OCI-M1 (cell line): ENCODE measurements around the gene LIPC.

Experiments
- DNase-seq: peaks from one replicate; lab custom pipeline; 2025; lab: John Stamatoyannopoulos, UW

LIPC gene

DNA sequence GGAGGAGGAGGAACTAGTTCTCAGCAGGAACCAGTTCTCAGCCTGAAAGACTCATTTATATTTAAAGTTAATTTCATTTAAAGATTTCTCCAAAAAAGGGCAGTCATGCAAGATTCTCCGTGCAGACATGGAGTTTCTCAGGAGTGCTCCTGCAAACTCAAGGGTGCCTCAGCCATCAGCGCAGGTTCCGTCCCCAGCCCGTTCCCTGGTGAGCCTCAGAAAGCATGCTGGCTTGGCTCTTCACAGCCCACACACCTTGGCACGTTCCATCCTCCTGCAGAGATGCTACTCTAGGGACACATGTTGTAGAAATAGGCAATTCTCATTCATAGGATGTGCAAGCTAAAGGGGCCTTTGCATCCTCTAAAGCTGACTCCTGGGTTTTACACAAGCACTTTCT, 123.0 kb downstream of the LIPC start:
- no peak for DNase-seq

DNA sequence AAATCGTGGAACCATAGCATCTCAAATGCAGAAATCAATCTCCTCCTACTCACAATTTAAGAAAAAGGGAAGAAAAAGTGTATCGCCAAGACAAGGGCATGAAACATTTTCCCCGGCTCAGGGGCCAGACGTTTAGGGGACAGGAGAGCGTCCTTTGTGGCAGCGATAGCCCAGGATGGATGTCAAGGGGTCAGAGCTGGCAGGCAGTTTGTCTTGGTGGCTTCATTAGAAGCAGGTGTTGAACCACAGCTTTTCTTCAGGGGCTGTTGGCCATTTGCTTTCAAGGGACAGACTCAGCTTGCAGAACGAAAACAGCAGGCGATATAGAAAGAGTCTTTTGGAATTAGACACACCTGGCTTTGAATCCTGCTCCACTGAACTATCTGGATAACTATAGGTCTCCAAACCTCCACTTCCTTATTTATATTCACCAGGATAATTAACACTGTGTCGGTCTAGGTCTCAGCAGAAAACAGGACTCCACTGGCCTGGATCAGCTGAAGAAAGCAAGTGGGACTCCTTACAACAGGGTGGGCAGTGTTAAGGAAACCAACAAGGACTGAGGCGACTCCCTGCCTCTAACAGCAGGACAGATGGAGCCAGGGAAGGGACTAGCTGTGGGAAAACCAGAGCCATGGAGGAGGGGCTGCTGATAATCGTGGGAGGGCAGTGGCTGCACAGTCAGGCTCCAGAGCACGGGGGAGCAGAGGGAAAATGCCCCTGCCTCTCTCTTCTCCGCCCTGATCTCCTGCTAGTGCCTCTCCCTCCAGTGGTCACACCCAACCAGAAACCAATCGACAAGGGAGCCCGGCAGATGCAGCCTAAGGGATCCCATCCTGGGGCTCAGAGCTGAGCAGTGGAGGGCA, 123.6 kb downstream of the LIPC start:
- no peak for DNase-seq

DNA sequence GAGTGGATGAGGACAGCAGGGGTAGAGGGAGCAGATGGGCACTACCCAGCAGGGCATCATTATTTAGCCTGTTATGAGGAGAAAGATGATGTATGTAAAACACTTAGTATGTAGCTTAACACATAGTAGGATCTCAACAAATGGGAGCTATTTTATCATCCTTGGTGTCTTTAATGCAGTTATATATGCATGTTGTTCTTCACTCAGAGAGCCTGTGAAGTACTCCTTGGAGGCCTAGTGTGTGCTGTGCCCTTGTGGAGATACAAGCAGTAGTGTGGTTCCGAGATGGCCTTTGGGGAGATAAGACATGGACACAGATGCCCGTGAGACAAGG, 124.2 kb downstream of the LIPC start:
- peak; percentile 69 for DNase-seq

DNA sequence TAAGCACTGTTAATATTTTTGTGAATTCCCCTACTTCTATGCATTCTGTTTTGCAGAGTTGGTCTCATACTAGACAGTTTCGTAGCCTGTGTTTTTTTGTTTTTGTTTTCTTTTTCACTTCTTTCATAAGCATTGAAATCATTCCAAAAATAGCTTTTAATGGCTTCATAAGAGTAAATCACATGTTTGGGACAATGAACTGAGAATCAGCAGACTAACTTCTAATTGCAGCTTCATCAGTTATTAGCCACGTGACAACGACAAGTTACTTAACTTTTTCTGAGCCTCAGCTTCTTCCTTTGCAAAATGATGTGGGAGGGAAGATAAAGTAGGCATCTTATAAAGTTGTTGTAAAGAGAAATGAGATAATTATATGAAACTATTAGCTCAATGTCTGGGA, 124.8 kb downstream of the LIPC start:
- no peak for DNase-seq

DNA sequence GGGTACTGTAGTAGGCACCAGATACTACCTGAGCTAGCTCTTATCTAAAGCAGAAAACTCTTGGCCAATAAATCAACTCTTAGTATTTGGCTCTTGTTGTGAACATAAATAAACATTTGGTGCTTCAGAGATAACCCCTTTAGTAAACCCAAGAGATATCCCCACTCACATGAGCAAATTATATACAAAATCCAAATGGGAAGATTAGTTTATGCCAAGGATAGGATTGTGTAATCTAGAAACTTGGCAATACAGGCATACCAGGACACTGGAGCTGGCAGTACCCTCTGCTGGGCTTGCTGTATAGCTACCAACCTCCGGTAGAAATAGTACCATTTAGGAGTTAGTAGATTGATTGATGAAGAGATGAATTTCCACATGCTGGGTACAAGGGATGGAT, 127.0 kb downstream of the LIPC start:
- DNase-seq: no peak

DNA sequence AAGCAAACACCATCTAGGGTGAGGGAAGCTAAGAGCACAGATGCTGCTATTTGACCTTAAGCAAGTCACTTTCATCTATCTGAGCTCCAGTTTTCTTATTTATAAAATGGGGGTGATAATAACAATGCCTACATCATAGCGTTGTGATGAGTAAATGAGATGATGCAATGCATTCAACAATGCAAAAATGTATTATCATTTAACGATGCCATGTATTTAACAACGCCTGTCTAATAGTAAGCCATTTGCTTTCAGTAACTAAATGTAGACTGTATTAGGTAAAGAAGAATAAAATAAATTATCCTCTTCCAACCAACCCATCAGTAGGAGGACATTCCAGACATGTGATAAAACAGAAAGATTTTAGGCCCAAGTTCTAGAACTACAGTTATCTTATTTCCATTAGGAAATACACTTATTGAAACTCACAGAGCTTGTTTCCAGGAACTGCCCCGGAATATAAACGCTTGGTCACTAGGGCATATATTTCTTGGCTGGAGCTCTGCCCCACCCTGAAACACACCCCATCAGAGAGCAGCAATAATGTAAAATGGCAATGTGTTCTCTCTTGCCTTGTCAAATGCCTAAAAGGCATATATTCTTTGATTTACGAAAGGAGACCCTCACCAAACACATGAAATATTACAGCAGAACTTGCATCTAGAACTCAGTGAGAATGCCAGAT, 128.3 kb downstream of the LIPC start:
- DNase-seq: no peak

DNA sequence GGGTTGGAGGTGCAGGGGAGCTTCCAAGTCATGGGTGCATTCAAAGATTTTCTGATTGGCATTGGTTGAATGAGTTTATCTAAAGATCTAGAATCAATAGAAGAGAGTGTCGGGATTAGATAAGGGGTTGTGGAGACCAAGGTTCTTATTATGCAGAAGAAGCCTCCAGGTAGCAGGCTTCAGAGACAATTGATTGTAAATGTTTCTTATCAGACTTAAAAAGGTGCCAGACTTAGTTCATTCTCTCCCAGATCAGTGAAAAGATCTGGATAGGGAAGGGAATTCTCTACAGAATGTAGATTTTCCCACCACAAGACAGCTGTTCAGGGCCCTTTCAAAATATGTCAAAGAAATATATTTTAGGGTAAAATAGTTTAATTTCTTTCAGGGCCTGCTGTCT, 129.5 kb downstream of the LIPC start:
- no peak for DNase-seq

DNA sequence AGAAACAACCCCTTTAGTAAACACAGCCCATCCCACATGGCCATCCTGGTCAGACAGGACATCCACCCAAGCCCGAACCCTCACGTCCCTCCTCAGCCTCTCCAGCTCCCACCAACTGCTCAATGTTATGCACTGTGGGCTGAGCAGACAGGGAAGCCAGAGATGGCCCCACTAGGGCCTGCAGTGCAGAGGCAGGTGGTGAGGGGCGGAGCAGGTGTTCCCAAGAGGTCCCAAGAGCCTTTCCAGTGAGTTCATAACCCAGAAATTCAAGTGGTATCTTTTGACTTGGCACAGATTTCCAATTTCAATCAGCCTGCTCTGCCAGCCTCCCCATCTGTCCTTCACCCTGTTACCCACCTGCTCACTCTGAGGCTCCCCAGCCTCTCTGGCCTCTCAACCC, 130.3 kb downstream of the LIPC start:
- DNase-seq: no peak

DNA sequence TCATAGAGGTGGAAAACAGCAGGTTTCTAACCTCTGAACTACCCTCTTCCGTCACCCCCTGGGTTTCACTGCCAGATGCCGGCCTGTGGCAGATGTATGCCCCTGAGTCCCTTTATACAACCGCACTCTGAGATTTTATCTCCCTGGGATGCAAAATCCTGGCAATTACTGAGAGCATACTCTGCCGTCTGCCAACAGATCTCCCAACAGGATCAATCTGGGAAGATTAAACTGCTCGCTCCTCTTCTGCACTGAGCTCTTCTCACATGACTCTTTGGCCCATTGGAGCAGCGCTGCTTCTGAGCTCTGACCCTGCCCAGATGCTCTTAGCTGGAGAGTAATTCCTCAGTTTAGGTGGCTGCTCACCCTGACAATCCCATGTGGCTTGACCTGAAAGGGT, 133.2 kb downstream of the LIPC start:
- no peak for DNase-seq

DNA sequence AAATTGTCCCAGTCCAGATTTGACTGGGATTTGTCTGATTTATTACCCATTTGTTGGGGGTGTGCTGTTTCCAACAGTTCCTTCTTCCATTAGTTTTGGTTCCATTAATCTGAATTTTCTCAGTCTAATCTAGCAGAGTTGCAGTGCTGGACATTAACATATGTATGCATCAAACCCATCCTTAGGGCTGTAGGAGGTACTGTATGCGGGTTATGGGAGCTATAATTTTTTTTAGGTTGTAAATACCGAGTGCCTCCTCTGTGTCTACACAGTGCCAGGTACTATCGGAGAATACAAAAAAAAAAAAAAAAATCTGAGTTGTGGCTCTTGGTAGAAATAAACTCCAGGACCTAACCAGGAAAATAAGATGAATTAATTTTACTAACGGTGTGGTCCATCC, 133.8 kb downstream of the LIPC start:
- DNase-seq: no peak

DNA sequence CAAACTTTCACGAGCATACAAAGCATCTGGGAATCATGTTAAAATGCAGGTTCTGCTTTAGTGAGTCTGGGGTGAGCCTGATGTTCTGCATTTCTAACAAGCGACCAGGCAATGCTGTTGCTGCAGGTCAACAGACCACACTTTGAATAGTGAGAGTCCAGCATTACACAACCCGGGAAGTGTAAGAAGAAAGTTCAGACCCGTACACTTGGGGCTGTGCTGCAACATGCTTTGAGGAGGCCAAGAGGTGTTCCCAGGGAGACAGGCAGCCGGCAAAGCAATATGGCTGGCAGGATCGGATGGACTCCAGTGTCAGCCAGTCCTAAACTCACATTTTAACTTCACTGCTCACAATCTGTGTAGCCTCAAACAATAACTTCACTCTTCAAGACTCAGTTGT, 134.2 kb downstream of the LIPC start:
- no peak for DNase-seq

DNA sequence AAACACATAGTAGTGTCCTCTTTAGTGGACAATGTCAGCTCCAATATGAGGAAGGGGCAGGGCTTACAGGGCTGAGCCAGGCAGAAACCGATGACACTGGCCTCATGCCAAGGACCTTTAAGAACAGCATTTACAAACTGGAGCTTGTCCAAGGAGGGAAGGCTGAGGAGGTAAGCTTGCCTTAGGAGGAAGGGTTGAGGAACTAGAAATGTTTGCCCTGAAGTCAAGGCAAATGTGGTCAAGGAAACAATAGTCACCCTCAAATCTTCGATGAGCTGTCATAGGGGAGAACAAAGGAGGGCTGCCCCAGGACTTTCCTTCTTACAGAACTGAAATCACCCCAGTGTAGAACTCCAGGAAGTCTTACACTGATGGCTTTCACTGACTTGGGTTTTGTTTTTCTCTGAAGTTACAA, 136.4 kb downstream of the LIPC start:
- peak; percentile 93 for DNase-seq

DNA sequence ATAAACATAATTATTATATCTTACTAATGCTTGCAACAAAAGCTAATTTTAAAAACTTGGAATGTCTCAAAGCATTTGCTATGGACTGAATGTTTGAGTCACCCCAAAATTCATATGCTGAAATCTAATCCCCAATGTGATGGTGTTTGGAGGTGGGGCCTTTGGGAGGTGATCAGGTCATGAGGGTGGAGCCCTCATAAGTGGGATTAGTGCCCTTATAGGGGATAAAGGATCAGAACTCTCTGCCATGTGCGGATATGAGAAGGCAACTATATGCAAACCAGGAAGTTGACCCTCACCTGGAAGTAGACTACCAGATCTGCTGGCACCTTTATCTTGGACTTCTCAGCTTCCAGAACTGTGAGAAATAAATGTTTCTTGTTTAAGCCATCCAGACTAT, 137.7 kb downstream of the LIPC start:
- DNase-seq: no peak

DNA sequence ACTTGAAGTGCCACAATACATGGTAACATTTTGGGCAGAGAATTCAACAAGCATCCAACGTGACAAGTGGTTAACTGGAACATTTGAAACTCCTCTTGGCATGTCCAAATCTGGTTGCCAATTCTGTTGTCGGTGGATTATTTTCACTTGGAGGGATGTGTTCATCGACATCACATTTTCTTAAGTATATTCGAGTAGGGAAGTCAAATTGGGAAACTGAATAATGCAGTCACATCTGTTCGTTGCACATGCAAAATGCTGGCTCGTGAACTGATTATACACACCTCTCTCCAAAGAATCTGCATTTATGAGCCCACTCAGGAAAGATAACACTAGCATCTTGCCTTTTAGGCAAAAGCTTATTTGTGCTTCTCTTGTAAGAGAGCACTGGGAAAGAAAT, 139.7 kb downstream of the LIPC start:
- no peak for DNase-seq

DNA sequence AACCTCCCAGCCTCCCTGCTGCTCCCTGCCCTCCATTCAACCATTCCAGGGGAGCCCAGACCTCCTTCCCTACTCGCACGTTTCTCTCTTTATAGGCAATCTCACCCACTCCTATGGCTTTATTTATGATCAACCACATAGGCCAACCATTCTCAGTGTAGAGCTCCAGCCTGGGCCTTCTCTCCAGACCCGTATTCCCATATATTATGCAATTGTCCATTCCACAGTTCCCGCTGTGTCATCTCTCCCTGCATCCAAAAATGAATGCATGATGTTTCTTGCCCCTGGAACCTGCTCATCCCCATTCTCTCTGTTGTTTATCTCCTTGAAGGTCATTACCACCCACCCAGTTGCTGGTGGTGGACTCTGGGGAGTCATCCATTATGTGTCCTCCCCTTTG, 140.7 kb downstream of the LIPC start:
- DNase-seq: no peak

DNA sequence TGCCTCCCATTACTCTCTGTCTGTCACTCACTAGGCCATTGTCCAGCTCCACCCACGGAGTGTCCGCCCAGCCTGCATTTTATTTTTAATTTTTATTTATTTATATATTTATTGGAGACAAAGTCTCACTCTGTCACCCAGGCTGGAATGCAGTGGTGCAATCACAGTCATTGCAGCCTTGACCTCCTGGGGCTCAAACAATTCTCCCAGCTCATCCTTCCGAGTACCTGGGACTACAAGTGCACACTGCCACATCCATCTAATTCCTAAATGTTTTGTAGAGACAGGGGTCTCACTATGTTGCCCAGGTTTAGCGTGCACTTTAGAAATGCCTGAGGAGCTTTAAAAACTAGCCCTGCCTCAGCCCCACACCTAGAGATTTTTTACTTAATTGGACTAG, 141.5 kb downstream of the LIPC start:
- DNase-seq: no peak

DNA sequence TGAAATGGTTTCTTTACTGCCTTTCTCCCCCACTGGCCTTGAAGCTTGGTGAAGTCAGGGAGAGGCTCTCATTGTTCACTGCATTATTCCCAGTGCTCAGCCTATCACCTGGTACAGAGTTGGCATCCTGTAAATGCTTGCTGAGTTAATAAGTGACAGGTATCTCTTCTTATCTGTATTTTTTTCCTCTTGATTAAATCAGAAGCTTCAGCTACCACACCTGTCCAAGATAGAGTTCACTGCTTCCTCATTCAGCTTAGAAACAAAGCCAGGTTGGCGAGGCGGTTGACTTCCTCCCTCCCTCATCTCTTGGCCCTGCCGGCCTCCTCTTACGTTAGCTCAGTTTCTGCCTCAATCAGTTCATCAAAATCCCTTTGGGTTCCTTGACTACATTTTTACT, 142.8 kb downstream of the LIPC start:
- no peak for DNase-seq

DNA sequence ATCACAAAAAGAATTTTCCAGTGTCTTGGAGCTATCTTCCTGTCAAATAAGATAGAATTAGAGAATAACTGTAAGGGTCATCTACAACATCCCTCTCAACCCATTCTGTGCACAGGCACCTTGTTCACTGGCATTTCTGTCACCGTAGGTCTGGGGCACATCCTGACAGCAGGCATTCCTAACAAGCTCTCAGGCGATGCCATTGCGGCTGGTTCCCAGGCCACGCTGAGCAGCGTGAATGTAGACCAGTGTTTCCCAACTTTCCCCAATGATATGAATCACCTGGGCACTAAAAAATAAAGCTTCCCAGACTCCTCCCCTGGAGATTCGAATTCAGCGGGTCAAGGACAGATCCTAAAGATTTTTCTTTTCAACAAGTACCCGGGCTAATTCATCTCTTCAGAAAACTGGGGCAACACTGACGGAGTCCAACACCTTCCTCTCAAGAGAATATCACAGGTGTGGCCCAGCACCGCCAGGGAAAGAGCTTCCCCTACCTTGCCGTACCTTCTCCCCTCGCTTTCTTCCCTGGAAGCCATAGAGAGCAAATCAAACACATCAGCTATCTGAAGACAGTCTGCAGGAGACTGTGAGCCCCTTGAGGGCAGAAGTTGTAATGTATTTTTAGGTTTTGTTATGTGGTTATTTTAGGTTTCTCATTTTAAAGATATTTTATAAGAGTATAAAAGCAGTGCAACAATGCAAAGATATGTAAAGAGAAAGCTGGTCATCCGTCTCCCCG, 143.4 kb downstream of the LIPC start:
- DNase-seq: no peak

DNA sequence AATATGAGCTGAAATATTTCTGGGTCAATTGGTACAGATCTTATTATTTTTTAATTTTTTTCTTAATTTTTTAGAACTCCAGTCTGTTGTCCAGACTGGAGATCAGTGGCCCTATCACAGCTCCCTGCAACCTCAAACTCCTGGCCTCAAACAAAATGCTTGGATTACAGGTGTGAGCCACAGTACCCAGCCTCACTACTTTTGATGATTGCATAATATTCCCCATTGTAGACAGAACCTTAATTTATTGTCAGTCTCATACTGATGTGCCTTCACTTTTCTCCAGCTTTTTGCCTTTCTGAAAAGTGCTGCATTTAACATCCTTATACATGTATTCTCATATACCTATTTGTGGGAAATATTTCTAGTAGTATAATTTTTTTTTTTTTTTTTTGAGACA, 144.9 kb downstream of the LIPC start:
- no peak for DNase-seq

DNA sequence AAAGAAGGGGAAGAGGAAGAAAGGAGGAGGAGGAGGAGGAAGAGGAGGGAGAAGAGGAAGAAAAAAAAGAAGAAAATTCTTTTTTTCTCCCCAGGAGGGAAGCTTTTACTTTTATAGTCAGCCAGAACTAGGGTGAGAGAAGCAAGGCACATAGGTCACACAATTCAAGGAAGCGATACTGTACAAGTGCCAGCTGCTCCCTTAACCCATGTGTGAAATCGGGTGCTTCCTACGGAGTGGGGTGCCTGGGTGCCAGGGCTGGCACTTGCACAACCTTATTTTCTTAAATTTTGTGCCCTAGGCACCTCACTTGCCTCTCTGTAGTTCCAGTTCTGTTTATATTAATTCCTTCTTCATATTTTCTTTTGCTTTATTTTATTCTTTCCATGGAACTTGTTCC, 150.4 kb downstream of the LIPC start:
- no peak for DNase-seq

DNA sequence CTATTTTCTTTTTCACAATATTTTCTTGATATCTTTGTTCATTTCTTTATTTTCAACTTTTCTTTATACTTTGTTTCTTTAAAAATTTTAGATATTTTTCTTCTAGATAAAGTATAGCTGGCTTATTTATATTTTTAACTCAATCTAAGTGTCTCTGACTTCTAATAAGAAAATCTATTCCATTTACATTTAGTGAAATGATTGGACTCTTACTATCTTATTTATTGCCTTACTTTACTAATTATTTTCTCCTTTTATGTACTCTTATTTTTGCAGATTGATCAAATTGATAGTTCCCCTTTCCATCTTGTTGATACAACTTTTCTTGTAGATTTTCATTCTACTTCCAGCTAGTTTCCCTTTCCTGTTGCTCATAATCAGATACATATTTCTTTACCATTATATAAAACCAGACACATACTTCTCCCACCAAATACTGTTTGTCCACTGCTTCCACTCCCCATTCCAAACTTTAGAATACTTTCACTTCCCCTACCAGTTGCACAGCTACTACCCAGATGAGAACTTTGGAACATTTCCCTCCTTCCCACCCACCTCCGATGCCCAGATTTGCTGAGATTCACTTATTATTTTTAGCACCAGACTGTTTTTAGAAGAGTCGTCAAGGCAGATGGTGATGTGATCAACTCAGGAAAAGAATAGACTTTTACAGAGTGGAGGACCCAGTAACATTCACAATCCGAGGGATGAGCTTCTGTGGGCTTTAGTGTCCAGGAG, 151.5 kb downstream of the LIPC start:
- no peak for DNase-seq

DNA sequence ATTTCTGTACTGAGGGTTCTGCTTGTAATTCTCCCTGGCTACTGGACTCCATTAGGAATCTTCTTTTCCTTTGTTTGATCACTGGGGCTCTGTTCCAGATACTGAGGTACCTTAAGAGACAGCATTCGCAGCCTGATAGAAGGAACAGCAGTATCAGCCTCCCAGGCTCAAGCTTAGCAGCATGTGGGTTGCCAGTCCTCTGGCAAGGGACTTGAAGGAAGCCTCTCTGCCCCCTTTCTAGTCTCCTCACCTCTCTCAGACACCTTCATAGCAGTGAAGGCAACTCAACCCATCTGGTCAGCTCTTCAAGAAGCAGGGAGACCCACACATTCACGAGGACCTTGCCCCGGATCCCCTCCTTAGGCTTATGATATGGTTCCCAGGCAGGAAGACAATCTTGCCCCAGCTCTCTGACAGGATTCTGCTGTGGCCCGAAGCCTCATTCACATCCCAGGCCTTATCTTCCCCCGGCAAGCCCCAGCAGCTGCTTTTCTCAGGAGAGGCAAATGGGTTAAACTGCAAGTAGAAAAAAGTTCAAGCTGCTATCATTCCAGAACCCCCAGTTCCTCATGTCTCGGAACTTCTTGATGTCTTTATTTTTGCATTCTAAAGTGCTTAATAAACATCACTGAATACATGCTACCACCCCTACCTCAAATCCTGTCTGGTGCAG, 153.1 kb downstream of the LIPC start:
- DNase-seq: peak; percentile 67
